ENCODE results near the gene CHMP4A. TPM values are rescaled to one million over a fixed set of nuclear protein-coding genes. Genes with fewer than 3 reads are reported as not detected.
A peak's percentile ranks its signal among the peaks of the same experiment; 100 is the strongest.

CHMP4A gene
- total and polyA plus RNA-seq, 9 of the 15 experiments (the other 6 are each of a cell fraction or from before 2014, with no cell fraction given): 28.8 to 104 (median 52.7) TPM

DNA sequence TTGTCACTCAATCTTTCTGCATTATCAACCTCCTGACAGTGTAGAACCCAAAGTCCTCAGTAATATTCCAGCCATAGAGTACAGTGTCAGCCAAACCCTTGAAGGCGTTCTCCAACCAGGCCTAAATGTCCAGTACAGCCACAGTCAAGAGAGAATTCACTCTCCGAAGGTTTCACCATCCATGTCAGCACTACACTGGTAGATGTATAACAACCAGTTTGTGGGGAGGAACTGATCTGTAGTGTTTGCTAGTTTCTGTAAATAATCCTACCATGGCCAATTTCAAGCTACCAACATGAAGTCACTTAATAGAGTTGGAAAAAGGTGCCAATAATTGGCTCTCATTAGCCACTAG lies 3.0 kb upstream of the CHMP4A start:
- no TSS peak for BruUV-seq (replicated peaks)
- FAIRE-seq: no peak

More for the DNA sequence above, 3.0 kb upstream of the CHMP4A start:
- intact Hi-C loops (cut with micrococcal nuclease) (loop anchor here (1.0 to 2.0 kb wide), 2 partner anchors 16 to 81 kb away; partner anchors contain the start of genes GMPR2 and NEDD8), in situ Hi-C loops (cut with MboI) (no loop called here)
- H3K27ac ChIP-seq (ENCODE audit: extremely low read depth, low read depth, low read length): no peak overlapping the region
- no peaks in the 10 kb centered on the region for H3K9me1 ChIP-seq (ENCODE audit: control insufficient read depth, insufficient read depth, low read length)
- ATAC-seq (no peak), DNase-seq (ENCODE audit: extremely low read depth in 1 of 4, low spot score in 3 of 4) (no peak)
- peaks cover 4 to 11% of the 10 kb centered on the region in 2 experiments; a peak in 4 of 5 replicates for H3K4me1 ChIP-seq (replicated peaks in 1 of 2; ENCODE audit: control insufficient read depth in 2 of 2, insufficient read depth in 2 of 2, low read length in 2 of 2)
- no peaks in the 10 kb centered on the region for H4K20me1 ChIP-seq (replicated peaks; ENCODE audit: control insufficient read depth, insufficient read depth, low read length)
- no peaks in the 10 kb centered on the region for H3K9me3 ChIP-seq (replicated peaks; ENCODE audit: control insufficient read depth, insufficient read depth, low read depth, low read length)
- H3K4me2 ChIP-seq (ENCODE audit: insufficient read depth, low read length): peak overlapping the region; percentile 95; the same call in 1 of the 2 replicates
- ChIA-PET CTCF (ENCODE audit: low intra/inter-chr PET ratio) (interaction anchor here (1.3 kb wide), 1 partner anchor 80 kb away, joined by 4 read pairs; no protein-coding TSS in a partner anchor), POLR2A (interaction anchor here (1.0 to 3.6 kb wide), 4 partner anchors 9 to 26 kb away, joined by 3 to 21 read pairs (median 5); partner anchors contain the start of genes TINF2 and TM9SF1)
- H3K27me3 ChIP-seq (ENCODE audit: control insufficient read depth in 2 of 2, insufficient read depth in 2 of 2, low read length in 2 of 2): no peaks in the 10 kb centered on the region
- peaks cover 22% of the 10 kb centered on the region; the same call in 2 of the 3 replicates for H3K36me3 ChIP-seq (ENCODE audit: control insufficient read depth, insufficient read depth, low read length)
- TF ChIP-seq TCF7L2 (IDR thresholded peaks at IDR 0.05; ENCODE audit: low read depth, low read length) (no peak), TFAM (CRISPR knock-in tag; conservative IDR thresholded peaks at IDR 0.05) (no peak)
- TF ChIP-seq, protein P1, sequence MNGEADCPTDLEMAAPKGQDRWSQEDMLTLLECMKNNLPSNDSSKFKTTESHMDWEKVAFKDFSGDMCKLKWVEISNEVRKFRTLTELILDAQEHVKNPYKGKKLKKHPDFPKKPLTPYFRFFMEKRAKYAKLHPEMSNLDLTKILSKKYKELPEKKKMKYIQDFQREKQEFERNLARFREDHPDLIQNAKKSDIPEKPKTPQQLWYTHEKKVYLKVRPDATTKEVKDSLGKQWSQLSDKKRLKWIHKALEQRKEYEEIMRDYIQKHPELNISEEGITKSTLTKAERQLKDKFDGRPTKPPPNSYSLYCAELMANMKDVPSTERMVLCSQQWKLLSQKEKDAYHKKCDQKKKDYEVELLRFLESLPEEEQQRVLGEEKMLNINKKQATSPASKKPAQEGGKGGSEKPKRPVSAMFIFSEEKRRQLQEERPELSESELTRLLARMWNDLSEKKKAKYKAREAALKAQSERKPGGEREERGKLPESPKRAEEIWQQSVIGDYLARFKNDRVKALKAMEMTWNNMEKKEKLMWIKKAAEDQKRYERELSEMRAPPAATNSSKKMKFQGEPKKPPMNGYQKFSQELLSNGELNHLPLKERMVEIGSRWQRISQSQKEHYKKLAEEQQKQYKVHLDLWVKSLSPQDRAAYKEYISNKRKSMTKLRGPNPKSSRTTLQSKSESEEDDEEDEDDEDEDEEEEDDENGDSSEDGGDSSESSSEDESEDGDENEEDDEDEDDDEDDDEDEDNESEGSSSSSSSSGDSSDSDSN (IDR thresholded peaks at IDR 0.05; ENCODE audit: borderline replicate concordance in 1 of 2, low read depth in 2 of 2, low read length in 2 of 2): no peak
- TF ChIP-seq, protein P2, sequence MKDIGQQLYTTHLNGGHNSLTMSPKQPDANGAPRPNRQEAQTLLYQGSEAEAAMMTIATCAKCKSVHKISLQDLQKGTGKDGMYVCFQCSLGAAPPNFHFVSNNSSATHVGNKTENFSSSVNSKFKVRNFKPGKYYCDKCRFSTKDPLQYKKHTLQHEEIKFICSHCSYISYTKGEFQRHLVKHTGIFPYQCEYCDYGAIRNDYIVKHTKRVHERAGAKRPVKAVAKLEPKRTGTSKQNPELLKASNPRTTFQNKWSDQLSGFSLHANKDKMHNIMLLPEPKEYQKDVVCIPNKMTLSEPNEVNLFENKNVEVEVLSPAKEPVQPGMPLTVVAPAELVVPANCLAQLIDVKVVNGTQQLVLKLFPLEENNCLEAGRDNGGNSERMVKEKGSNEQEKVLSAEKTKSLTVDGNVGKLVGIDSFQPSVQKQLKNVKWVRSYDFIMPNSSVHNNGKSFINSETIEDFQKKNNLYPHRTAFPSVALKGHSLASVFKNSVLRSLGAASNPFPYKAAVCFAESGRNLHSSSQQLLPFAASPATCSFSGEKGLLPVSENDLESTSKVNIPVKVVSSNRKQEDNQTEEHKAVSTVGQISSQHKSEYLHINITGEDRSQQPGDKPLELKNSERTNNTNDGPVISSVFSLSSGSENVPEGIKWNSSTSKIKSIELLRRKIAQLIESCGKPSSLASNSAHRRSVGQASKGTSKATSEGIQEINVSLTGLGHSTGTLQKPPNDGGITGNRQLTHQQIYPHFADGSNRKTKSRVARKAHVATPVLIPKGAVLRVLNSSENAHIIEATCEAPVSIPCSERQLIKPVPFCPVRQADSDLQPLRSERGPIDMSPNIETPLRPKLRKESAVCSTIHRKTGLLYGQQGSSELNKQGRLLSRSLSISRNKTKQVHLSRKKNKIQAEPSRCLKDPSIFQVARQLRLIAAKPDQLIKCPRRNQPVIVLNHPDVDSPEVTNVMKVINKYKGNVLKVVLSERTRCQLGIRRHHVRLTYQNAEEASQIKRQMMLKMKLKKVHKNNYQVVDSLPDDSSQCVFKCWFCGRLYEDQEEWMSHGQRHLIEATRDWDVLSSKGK (CRISPR knock-in tag; IDR thresholded peaks at IDR 0.05): no peak
- peaks cover 28% of the 10 kb centered on the region for H3K79me2 ChIP-seq (ENCODE audit: control insufficient read depth, insufficient read depth, low read length)
- H2AFZ ChIP-seq (ENCODE audit: low read depth, low read length): no peak overlapping the region
- H3K4me3 ChIP-seq: no peak overlapping the region
- 52% methylated on average over 2 of the region's 2 CpGs for WGBS (ENCODE audit: insufficient coverage, low coverage, missing lambda C conversion rate)
- H3K9ac ChIP-seq (ENCODE audit: insufficient read depth in 1 of 2, low read depth in 2 of 2, low read length in 2 of 2): no peak overlapping the region

All from K562 (cell line).